ENCODE results near the gene GOLGA2. TPM values are rescaled to one million over a fixed set of nuclear protein-coding genes. Genes with fewer than 3 reads are reported as not detected.

The GOLGA2 gene
- total RNA-seq, 1 donor from 2014 or later: 105 TPM

DNA sequence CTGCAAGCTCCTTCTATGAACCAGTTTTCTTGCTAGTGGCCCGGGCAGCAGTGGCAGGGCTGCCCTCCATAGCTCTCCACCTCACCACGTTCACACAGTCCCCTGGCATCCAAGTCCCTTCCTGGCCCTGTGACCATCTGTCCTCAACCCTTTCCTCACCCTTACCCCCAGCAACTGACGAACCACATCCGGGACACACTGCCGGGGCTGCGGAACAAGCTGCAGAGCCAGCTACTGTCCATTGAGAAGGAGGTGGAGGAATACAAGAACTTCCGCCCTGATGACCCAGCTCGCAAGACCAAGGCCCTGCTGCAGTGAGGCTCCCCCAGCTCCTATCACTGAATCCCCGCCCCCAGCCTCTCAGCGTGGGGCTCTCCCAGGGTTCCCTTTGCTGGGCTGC is 53.8 kb downstream of the GOLGA2 start:
- no peak overlapping the region for H3K9ac ChIP-seq (ENCODE audit: low read length)
- H2AFZ ChIP-seq (ENCODE audit: low read depth, low read length): no peak overlapping the region
- Mint-ChIP-seq H3K27me3 (ENCODE audit: low read depth, unreplicated experiment) (no peaks in the 10 kb centered on the region), H3K36me3 (ENCODE audit: low read depth, unreplicated experiment) (peaks cover 37% of the 10 kb centered on the region), H3K9me3 (ENCODE audit: unreplicated experiment) (no peaks in the 10 kb centered on the region), H3K4me3 (ENCODE audit: unreplicated experiment) (no peak overlapping the region), H3K27ac (ENCODE audit: unreplicated experiment) (no peak overlapping the region), H3K4me1 (ENCODE audit: low read depth, unreplicated experiment) (peaks cover 6% of the 10 kb centered on the region)
- H3K27ac ChIP-seq (ENCODE audit: low read depth, low read length): no peak overlapping the region
- TF ChIP-seq, protein P1, sequence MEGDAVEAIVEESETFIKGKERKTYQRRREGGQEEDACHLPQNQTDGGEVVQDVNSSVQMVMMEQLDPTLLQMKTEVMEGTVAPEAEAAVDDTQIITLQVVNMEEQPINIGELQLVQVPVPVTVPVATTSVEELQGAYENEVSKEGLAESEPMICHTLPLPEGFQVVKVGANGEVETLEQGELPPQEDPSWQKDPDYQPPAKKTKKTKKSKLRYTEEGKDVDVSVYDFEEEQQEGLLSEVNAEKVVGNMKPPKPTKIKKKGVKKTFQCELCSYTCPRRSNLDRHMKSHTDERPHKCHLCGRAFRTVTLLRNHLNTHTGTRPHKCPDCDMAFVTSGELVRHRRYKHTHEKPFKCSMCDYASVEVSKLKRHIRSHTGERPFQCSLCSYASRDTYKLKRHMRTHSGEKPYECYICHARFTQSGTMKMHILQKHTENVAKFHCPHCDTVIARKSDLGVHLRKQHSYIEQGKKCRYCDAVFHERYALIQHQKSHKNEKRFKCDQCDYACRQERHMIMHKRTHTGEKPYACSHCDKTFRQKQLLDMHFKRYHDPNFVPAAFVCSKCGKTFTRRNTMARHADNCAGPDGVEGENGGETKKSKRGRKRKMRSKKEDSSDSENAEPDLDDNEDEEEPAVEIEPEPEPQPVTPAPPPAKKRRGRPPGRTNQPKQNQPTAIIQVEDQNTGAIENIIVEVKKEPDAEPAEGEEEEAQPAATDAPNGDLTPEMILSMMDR (IDR thresholded peaks at IDR 0.05; ENCODE audit: insufficient read depth, low read depth, low read length): no peak
- no peak for TF ChIP-seq EZH2 (IDR thresholded peaks at IDR 0.05; ENCODE audit: insufficient read depth, low read length)
- DNase-seq (ENCODE audit: low read depth): no peak
- no peak overlapping the region for H3K4me2 ChIP-seq (ENCODE audit: low read length)
- no peak overlapping the region for H3K4me3 ChIP-seq (ENCODE audit: insufficient read depth, low read depth, low read length)
- no peaks in the 10 kb centered on the region for H3K27me3 ChIP-seq (ENCODE audit: insufficient read depth, low read length)
- H3K9me3 ChIP-seq (ENCODE audit: insufficient read depth, low read depth, low read length): no peaks in the 10 kb centered on the region
- FAIRE-seq: no peak
- peaks cover 9% of the 10 kb centered on the region for H3K4me1 ChIP-seq (ENCODE audit: insufficient read depth, low read length)
- no peaks in the 10 kb centered on the region for H3K36me3 ChIP-seq (ENCODE audit: insufficient read depth, low read length)
- H3K79me2 ChIP-seq (ENCODE audit: insufficient read depth, low read length): no peaks in the 10 kb centered on the region
- no peaks in the 10 kb centered on the region for H4K20me1 ChIP-seq (ENCODE audit: insufficient read depth, low read length)

DNA sequence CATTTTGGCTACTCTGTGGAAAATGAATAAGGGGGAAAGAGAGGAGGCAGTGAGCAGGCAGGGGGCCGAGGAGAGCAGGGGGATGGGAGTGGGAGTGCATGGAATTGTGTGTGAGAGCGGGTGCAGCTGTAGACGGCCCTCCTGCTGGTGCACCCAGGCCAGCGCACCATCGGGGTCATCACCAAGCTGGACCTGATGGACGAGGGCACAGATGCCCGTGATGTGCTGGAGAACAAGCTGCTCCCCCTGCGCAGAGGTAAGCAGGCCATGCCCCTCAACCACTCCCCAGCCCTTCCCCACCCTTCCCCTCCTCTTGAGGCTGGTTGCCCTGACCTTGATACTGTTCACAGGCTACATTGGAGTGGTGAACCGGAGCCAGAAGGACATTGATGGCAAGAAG is 56.0 kb downstream of the GOLGA2 start:
- TF ChIP-seq EZH2 (IDR thresholded peaks at IDR 0.05; ENCODE audit: insufficient read depth, low read length): no peak
- TF ChIP-seq, protein P1 (IDR thresholded peaks at IDR 0.05; ENCODE audit: insufficient read depth, low read depth, low read length): no peak
- Mint-ChIP-seq H3K4me1 (ENCODE audit: low read depth, unreplicated experiment) (peaks cover 18% of the 10 kb centered on the region), H3K27me3 (ENCODE audit: low read depth, unreplicated experiment) (no peaks in the 10 kb centered on the region), H3K36me3 (ENCODE audit: low read depth, unreplicated experiment) (peaks cover 25% of the 10 kb centered on the region), H3K4me3 (ENCODE audit: unreplicated experiment) (no peak overlapping the region), H3K9me3 (ENCODE audit: unreplicated experiment) (no peaks in the 10 kb centered on the region), H3K27ac (ENCODE audit: unreplicated experiment) (no peak overlapping the region)
- Histone ChIP-seq H3K4me3 (ENCODE audit: insufficient read depth, low read depth, low read length) (no peak overlapping the region), H3K36me3 (ENCODE audit: insufficient read depth, low read length) (no peaks in the 10 kb centered on the region), H2AFZ (ENCODE audit: low read depth, low read length) (no peak overlapping the region), H3K9me3 (ENCODE audit: insufficient read depth, low read depth, low read length) (no peaks in the 10 kb centered on the region), H3K9ac (ENCODE audit: low read length) (no peak overlapping the region), H3K27me3 (ENCODE audit: insufficient read depth, low read length) (no peaks in the 10 kb centered on the region), H3K4me2 (ENCODE audit: low read length) (no peak overlapping the region), H3K4me1 (ENCODE audit: insufficient read depth, low read length) (peaks cover 29% of the 10 kb centered on the region), H3K27ac (ENCODE audit: low read depth, low read length) (no peak overlapping the region), H3K79me2 (ENCODE audit: insufficient read depth, low read length) (no peaks in the 10 kb centered on the region), H4K20me1 (ENCODE audit: insufficient read depth, low read length) (no peaks in the 10 kb centered on the region)
- no peak for FAIRE-seq
- DNase-seq (ENCODE audit: low read depth): no peak

DNA sequence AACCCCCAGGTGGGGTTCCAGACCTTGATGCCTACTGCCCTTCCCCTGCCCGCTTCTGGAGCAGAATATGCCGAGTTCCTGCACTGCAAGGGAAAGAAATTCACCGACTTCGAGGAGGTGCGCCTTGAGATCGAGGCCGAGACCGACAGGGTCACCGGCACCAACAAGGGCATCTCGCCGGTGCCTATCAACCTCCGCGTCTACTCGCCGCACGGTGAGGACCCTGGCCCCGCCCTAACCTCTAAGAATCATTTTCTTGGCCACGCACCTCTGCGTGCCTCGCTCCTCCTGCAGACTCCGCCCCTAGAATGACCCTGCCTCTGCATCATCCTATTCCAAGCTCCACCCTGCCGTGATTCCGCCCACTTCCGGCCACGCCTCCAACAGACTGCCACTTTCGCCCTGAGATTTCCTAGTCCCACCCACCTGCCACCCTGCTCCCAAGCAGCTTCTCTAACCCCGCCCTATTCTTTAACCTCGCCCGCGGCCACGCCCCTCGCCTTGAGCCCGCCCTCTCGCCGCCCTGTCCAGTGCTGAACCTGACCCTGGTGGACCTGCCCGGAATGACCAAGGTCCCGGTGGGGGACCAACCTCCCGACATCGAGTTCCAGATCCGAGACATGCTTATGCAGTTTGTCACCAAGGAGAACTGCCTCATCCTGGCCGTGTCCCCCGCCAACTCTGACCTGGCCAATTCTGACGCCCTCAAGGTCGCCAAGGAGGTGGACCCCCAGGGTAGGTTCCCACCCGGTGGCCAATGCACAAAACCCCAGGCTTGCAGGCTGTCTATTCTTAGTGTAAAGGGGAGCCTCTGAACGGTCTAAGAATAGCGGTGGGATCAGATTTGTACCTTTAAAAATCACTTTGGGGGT is 57.1 kb downstream of the GOLGA2 start:
- peaks cover 18% of the 10 kb centered on the region for H3K4me1 Mint-ChIP-seq (ENCODE audit: low read depth, unreplicated experiment)
- H3K27me3 ChIP-seq (ENCODE audit: insufficient read depth, low read length): no peaks in the 10 kb centered on the region
- H2AFZ ChIP-seq (ENCODE audit: low read depth, low read length): peak overlapping the region; percentile 59
- peak overlapping the region; percentile 29 for H3K4me3 ChIP-seq (ENCODE audit: insufficient read depth, low read depth, low read length)
- FAIRE-seq (no peak), DNase-seq (ENCODE audit: low read depth) (peak; percentile 83)
- H3K27ac Mint-ChIP-seq (ENCODE audit: unreplicated experiment): peak overlapping the region; percentile 44
- H3K9ac ChIP-seq (ENCODE audit: low read length): peak overlapping the region; percentile 49
- no peaks in the 10 kb centered on the region for H3K9me3 Mint-ChIP-seq (ENCODE audit: unreplicated experiment)
- no peaks in the 10 kb centered on the region for H3K27me3 Mint-ChIP-seq (ENCODE audit: low read depth, unreplicated experiment)
- H3K4me2 ChIP-seq (ENCODE audit: low read length): peak overlapping the region; percentile 85
- H3K36me3 Mint-ChIP-seq (ENCODE audit: low read depth, unreplicated experiment): peaks cover 21% of the 10 kb centered on the region
- H3K4me1 ChIP-seq (ENCODE audit: insufficient read depth, low read length): peaks cover 35% of the 10 kb centered on the region
- no peaks in the 10 kb centered on the region for H3K36me3 ChIP-seq (ENCODE audit: insufficient read depth, low read length)
- no peaks in the 10 kb centered on the region for H4K20me1 ChIP-seq (ENCODE audit: insufficient read depth, low read length)
- TF ChIP-seq, protein P1 (IDR thresholded peaks at IDR 0.05; ENCODE audit: insufficient read depth, low read depth, low read length): no peak
- TF ChIP-seq EZH2 (IDR thresholded peaks at IDR 0.05; ENCODE audit: insufficient read depth, low read length): no peak
- H3K79me2 ChIP-seq (ENCODE audit: insufficient read depth, low read length): no peaks in the 10 kb centered on the region
- no peak overlapping the region for H3K27ac ChIP-seq (ENCODE audit: low read depth, low read length)
- H3K4me3 Mint-ChIP-seq (ENCODE audit: unreplicated experiment): peak overlapping the region; percentile 62
- H3K9me3 ChIP-seq (ENCODE audit: insufficient read depth, low read depth, low read length): no peaks in the 10 kb centered on the region
